ENCODE results near the gene SPRY2.

DNA sequence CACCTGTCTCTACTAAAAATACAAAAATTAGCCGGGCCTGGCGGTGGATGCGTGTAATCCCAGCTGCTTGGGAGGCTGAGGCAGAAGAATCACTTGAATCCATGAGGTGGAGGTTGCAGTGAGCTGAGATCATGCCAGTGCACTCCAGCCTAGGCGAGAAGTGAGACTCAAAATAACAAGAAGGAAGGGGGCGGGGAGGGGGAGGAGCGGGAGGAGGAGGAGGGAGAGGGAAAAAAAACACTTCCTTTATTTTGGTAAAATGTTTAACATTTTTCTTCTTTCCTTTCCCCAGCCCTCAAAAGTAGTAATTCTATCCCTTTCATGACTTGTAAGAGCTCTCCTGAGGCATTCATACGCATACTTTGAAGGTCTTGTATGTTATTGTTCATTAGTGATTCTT is 44.3 kb downstream of the SPRY2 start:
- TF ChIP-seq, protein P1, sequence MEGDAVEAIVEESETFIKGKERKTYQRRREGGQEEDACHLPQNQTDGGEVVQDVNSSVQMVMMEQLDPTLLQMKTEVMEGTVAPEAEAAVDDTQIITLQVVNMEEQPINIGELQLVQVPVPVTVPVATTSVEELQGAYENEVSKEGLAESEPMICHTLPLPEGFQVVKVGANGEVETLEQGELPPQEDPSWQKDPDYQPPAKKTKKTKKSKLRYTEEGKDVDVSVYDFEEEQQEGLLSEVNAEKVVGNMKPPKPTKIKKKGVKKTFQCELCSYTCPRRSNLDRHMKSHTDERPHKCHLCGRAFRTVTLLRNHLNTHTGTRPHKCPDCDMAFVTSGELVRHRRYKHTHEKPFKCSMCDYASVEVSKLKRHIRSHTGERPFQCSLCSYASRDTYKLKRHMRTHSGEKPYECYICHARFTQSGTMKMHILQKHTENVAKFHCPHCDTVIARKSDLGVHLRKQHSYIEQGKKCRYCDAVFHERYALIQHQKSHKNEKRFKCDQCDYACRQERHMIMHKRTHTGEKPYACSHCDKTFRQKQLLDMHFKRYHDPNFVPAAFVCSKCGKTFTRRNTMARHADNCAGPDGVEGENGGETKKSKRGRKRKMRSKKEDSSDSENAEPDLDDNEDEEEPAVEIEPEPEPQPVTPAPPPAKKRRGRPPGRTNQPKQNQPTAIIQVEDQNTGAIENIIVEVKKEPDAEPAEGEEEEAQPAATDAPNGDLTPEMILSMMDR (conservative IDR thresholded peaks at IDR 0.05; ENCODE audit: low read depth, low read length) = no peak
- no peak for TF ChIP-seq BHLHE40 (IDR thresholded peaks at IDR 0.05; ENCODE audit: low read depth, low read length)
- TF ChIP-seq POLR2A (IDR thresholded peaks at IDR 0.05; ENCODE audit: low read depth, low read length) = no peak
- TF ChIP-seq MAFK (IDR thresholded peaks at IDR 0.05; ENCODE audit: low read depth, low read length) = no peak
- no peak for TF ChIP-seq FOS (IDR thresholded peaks at IDR 0.05; ENCODE audit: low read depth, low read length)
- TF ChIP-seq, protein P2, sequence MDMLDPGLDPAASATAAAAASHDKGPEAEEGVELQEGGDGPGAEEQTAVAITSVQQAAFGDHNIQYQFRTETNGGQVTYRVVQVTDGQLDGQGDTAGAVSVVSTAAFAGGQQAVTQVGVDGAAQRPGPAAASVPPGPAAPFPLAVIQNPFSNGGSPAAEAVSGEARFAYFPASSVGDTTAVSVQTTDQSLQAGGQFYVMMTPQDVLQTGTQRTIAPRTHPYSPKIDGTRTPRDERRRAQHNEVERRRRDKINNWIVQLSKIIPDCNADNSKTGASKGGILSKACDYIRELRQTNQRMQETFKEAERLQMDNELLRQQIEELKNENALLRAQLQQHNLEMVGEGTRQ (IDR thresholded peaks at IDR 0.05; ENCODE audit: low read depth, low read length) = no peak
- TF ChIP-seq SMC3 (IDR thresholded peaks at IDR 0.05; ENCODE audit: low read depth, low read length) = no peak
- no peak for TF ChIP-seq RAD21 (IDR thresholded peaks at IDR 0.05; ENCODE audit: low read length)
- TF ChIP-seq, protein P3, sequence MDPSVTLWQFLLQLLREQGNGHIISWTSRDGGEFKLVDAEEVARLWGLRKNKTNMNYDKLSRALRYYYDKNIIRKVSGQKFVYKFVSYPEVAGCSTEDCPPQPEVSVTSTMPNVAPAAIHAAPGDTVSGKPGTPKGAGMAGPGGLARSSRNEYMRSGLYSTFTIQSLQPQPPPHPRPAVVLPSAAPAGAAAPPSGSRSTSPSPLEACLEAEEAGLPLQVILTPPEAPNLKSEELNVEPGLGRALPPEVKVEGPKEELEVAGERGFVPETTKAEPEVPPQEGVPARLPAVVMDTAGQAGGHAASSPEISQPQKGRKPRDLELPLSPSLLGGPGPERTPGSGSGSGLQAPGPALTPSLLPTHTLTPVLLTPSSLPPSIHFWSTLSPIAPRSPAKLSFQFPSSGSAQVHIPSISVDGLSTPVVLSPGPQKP (IDR thresholded peaks at IDR 0.05; ENCODE audit: borderline replicate concordance, low read depth, low read length) = no peak
- no peak for TF ChIP-seq NFE2L2 (IDR thresholded peaks at IDR 0.05; ENCODE audit: low read depth, low read length)
- no peak for TF ChIP-seq RFX5 (IDR thresholded peaks at IDR 0.05; ENCODE audit: low read depth, low read length)
- TF ChIP-seq MAZ (IDR thresholded peaks at IDR 0.05; ENCODE audit: borderline replicate concordance, low read depth, low read length) = no peak
